HG02852 (cell line): ENCODE measurements around the gene SAT2.
"Not testable (repeated sequence)": the region's sequence is repeated elsewhere in the genome, so short reads cannot be mapped to it uniquely, and the experiment has no call there.

Experiments
- ATAC-seq: cut with Tn5 transposase; IDR thresholded peaks from one replicate; pipeline ENCODE4 v1.9.1; 2021; ENCODE audit warnings: mild to moderate bottlenecking, moderate library complexity; ENCODE audit not compliant: unreplicated experiment

Gene SAT2

DNA sequence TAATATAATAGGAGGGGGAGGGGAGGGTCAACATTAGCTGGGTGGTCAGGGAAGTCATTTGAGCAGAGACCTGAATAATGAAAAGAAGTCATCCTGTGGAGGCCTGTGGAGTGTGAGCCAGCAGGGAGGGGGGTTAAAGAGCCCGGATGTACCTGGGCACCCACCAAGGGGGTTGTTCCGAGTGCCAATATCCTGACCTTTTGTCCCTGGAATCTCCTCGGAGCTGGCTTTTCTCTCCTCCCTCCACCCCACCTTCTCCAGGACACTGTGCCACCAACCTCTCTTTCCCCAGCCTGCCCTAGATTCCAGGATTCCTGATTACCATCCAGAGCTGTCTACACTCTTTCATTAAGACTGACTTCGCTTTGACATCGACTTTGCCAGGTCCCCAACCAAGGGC, 8.5 kb upstream of the SAT2 start:
- ATAC-seq, result no peak

DNA sequence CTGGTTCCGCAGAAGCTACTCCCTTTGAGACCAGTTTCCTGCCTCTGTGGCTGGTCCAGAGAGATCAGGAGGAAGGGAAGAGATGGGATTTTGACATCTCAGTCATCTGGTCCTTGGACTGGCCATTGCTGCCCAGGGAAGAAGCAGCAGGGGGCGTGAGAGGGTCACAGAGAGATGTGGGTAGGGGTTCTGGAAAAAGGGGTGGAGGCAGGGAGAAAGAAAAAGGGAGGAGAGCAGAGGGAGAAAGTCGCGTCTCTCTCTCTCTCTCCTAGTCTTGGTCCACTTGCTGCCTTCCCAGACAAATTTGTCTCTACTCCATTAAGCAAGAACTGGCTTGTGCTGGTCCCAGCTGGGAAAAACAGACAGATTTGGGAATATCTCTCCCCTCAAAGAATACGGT, 6.8 kb upstream of the SAT2 start:
- ATAC-seq, result no peak

DNA sequence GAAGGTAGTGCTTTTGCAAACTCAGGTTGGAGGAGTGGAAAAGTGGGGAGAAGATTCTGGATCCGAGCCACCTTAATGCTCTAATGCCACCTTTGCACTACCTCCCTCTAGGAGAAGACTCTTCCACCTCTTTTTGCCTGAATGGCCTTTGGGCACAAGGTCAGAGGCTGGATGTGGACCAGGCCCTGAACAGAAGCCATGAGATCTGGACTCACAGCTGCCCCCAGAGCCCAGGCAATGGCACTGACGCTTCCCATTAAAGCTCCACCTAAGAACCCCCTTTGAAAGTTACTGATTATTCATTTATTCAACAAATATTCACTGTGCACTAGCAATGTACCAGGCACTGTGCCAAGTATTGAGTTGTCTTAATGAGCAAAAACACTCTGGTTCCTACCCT, 5.5 kb upstream of the SAT2 start:
- ATAC-seq, result no peak

DNA sequence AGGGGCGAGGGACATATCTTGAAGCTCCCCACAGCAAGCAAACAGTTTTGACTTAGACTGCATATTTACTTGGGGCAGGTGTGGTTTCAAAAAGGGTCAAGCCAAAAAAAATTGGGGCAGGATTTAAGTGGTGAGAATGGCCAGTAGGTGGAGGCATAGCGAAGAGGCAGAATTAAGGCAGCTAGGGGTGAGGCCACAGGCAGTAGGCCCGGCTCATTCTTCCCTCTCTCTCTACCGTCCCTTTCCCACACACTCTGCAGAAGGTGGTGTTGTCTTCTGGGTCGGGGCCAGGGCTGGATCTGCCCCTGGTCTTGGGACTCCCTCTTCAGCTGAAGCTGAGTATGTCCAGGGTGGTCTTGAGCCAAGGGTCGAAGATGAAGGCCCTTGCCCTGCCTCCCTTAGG, 4.9 kb upstream of the SAT2 start:
- ATAC-seq, result no peak

DNA sequence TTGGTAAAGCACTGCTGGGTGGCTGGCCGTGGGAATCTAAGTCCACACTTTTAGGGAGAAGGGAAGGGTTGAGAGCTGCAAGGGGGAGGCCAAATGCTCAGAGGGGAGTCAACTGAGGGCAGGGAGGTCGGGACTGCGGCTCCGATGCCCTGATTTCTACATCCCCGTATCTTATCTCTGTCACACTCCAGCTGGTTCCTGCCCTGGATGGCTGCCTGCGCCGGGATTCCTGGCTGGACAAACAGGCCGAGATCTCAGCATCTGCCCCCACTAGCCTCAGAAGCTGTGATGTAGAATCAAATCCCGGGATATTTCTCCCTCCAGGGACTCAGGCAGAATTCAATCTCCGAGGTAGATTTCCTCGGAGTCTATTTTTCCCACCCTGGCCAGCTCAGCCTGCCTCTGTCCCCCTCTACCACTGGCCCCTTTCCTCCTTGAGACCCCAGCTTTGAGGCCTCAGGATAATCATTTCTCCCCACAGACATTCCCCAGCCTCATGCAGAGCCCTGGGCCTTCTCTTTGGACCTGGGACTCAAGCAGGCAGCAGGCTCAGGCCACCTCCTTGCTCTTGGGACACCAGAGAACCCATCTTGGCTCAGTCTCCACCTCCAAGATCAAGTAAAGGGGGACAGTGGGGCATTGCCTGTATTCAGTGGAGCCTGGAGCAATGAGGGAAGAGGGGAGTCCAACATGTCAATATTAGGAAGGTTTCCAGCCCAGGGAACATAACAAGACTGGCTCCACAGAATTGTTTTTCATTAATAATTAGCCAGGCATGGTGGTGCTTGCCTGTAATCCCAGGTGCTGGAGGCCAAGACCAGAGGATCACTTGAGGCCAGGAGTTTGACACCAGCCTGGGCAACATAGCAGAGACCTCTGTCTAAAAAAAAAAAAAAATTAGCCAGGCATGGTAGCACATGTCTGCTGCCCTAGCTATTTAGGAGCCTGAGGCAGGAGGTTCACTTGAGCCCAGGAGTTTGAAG, 4.1 kb upstream of the SAT2 start:
- ATAC-seq, result no peak

DNA sequence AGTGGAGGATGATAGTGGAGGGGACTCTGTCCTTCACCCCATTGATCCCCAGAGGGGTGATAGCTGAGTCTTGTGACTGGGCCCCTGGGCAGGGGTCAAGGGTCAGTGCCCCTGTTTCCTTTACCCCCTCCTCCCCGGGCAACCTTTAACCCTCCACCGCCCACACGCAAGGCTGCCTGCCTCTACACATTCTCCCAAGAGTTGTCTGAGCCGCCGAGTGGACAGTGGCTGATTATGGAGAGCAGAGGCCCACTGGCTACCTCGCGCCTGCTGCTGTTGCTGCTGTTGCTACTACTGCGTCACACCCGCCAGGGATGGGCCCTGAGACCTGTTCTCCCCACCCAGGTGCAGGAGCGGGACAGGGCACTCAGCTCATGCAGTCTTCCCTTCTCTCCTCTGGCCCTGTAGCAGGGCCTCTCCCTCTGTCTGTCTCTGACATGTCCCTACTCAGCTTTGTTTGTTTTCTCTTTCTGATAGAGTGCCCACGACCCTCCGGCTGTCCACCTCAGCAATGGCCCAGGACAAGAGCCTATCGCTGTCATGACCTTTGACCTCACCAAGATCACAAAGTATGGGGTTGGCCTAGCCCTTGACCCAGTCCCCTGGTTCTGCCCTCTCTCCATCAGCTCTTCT, 2.4 kb upstream of the SAT2 start, which contains the start of gene SHBG:
TSS of gene SHBG (plus strand) at position 197 of the 633 bp plus-strand sequence. CDS start at position 235, 38 bp downstream.
- no peak for ATAC-seq

DNA sequence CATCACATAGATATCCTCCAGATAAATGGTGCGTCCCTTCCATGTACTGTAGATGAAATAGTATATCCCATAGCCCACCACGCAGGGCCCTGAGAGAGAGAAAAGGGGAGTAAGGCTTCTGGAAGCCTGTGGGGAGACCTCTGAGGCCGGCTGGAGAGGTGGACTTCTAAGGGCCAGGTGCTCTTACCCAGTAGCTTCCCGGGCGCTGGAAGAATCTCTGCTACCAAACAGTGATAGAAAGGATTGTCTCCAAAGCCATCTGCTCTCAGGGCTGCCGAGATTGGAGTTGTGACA, 718 bp downstream of the SAT2 start:
- ATAC-seq, result no peak

DNA sequence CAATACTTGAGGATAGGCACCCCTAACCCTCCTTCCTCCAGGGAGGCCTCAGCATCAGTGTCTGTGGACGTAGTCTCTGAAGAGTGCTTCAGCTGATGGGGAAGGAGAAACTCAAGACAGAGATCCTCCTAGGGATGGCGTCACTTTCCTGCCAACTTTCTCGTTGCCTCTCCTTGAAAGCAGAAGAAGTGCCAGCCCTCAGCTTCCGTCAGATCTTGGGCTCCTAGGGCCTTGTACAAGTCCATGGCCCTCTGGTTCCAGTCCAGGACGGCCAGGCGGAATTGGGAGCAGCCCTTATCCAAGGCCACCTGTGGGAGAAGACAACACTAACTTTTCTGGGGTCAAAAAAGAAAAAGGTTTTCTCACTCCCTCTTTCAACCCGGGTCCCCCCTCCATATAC, 1.3 kb downstream of the SAT2 start:
- ATAC-seq, result no peak

DNA sequence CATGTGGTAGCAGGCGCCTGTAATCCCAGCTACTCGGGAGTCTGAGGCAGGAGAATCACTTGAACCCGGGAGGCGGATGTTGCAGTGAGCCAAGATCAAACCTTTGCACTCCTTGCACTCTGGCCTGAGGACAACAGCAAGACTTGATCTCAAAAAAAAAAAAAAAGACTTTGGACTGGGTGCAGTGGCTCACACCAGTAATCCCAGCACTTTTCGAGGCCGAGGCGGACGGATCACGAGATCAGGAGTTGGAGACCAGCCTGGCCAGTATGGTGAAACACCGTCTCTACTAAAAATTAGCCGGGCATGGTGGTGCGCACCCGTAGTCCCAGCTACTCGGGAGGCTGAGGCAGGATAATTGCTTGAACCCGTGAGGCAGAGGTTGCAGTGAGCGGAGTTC, 1.9 kb downstream of the SAT2 start:
- ATAC-seq, result not testable (repeated sequence)

DNA sequence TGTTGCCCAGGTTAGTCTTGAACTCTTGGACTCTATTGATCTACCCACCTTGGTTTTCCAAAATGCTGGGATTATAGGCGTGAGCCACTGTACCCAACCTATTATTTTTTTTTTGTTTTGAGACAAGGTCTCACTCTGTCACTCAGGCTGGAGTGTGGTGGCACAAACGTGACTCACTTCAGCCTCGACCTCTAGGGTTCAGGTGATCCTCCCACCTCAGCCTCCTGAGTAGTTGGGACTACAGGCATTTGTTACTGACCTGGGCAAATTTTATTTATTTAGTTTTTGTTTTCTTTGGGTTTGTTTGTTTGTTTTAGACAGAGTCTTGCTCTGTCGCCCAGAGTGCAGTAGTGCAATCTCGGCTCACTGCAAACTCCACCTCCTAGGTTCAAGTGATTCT, 4.0 kb downstream of the SAT2 start:
- ATAC-seq, result no peak

DNA sequence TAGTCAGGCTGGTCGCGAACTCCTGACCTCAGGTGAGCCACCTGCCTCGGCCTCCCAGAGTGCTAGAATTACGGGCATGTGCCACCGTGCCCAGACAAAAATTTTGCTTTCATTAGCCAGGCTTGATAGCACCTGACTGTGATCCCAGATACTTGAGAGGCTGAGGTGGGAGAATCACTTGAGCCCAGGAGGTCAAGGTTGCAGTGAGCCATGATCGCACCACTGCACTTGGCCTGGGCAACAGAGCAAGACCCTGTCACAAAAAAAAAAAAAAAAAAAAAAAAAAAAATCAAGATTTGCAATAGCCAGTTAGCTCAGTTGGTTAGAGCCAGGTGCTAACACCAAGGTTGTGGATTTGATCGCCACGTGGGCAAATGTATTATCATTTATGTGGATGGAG, 6.8 kb downstream of the SAT2 start:
- no peak for ATAC-seq

DNA sequence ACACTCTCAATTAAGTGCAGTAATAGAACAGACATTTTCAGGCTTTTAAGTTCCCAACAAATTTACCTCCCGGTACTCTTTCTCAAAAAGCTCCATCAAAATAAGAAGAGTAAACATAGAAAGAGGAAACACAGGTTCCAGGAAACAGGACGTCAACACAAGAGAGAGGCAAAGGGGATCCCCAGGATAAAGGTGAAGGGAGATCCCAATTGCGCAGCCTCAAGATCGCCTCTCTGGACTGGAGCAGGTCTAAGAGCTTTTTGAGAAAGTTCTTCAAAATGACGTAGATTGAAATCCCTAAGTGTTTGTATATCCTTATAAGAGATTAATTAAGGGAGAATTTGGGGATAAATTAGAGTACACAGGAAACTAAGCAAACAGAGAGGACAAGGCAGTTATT, 9.0 kb downstream of the SAT2 start:
- ATAC-seq, result no peak

DNA sequence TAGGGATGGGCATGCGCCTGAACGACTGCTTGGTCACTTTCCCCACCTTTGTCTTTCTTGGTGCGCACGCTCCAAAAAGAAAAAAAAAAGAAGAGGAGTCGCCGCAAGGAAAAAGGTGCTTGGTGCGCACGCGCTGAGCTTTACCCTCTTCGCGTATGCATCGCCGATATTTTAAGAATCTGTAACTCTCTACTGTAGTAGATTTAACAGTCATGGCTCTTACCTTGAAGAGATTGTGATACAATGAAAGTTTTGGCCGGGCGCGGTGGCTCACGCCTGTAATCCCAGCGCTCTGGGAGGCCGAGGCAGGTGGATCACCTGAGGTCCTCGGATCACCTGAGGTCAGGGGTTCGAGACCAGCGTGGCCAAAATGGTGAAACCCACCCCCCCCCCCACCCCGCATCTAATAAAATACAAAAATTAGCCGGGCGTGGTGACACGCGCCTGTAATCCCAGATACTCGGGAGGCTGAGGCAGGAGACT, 12.3 kb downstream of the SAT2 start:
- ATAC-seq, result no peak

DNA sequence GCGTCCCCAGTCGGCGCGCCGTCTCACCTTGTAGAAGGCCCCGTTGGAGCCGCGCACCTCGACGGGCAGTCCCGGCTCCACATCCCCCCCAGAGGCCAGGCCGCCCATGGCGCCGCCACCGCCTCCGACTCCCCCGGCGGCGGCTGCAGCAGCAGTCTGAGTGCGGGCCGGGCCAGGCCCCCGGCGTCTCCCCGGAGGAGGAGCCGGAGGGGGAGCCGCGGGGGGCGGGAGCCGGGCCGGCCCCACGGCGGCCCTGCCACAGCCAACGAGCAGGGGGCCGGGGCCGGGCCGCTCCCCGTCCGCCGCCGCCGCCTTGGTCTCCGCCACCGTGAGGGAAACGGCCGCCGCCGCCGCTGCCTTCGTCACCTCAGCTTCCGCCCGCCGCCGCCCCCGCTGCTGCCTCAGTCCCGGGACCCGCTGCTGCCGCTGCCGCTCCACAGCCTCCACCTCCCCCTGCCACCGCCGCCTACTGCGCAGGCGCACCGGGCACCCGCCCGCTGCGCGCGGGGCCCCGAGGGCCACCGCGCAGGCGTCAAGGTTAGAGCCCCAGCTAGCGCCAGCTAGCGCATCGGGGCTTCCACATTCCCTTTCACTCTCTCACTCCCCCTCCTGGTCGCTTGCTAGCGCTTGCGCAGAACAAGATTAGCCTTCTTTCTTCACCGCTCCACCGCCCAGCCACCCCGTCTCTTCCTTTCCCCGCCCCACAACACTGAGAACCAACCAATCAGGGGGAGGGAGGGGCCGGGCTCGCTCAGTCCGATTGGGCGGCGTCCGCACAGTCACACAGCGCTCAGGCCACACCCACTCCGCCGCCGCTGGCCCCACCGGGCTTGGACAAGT, 13.0 kb downstream of the SAT2 start, which contains the start of gene FXR2:
TSS of gene FXR2 (minus strand) at position 473 of the 840 bp plus-strand sequence. CDS start at position 108, 365 bp downstream.
- peak; percentile 85 for ATAC-seq

DNA sequence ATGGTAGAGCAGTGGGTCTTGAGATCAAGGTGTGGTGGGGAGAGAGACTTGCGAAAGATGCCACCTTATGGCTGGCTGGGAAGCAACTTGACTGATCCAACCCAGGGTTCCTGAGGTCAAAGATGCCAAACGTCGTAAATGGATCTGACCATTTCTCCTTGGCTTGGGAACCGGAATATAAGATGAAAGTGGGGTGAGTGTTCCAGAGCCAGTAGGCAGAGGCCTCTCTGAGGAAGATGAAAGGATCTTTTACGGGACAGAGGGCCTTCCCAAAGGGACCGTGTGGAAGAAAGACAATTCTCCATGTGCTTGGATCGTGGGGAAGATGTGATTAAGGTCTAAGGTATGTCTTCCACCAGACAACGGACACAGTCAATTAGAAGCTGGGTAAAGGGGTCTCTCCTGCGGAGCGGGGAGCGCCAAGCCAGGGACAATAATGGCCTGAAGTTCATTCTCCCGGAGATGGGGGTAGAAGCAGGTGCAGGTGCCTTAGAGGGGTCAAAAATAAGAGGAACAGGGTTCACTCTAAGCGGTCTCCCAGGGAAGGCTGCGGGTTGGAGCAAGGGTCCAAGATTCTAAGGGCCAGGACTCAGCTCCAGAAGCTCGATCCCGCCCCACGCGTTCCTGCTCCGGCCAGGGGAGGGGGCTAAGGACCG, 13.7 kb downstream of the SAT2 start:
- no peak for ATAC-seq

DNA sequence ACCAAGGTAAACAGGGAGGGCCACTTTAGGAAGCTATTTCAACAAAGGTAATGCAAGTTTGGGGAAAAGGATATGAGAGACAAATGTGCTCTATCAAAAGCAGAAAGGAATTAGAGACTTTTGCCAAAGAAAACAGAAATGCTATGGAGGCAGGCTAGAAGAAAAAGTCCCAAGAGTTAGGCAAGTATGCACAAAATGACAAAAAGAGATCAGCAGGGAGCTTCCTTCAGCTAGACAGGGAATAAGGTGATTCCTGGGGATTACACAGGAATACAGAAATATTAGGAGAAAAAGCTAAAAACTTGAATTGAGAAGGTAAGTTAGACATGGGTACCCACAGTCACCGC, 15.4 kb downstream of the SAT2 start:
- no peak for ATAC-seq

DNA sequence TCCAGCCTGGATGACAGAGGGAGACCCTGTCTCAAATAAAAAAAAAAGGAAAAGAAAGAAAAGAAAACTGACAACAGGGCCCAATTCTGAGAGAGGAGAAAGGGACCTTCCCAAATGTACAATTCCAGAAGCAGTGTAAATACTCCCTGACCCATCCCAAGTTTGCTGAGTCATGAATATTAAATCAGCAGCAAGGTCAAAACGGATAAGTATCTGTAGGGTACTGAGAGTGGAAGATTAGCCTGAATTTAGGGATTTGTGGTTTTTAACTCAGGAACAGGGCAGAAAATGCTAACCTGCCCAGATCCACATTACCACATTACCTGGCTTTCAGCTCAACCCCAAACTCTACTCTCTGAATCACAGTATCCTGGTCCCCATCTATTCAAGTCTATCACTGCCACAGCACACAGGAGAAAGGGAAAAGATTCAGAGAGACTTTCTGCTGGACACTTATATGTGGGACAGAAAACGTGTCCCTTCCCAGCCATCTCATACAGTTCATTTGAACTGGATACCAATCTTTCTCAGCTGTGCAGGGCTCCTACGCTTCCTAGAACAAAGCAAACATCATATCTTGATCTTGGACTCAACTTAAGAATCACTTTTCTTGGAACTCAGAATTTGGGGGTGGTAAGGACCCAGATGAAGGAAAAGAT, 15.9 kb downstream of the SAT2 start:
- ATAC-seq, result no peak

DNA sequence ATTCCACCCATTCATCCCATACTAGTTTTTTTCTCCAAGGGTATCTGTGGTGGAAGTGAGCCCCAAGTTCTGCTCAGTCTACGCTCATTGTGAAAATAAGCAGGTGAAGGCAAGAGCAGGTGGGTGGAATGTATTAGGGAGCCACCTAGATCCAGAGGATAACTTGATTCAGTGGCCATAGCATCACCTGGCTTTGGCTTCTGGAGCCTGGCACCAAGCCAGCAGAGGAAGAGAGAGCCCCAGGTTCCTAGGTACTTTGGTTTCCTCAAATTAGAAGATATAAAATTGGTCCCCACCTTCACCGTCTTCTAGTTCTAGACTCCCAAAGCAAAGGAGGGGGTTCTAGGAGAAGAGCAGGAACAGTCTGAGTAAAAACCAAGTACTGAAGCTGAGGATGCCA, 17.0 kb downstream of the SAT2 start:
- no peak for ATAC-seq

DNA sequence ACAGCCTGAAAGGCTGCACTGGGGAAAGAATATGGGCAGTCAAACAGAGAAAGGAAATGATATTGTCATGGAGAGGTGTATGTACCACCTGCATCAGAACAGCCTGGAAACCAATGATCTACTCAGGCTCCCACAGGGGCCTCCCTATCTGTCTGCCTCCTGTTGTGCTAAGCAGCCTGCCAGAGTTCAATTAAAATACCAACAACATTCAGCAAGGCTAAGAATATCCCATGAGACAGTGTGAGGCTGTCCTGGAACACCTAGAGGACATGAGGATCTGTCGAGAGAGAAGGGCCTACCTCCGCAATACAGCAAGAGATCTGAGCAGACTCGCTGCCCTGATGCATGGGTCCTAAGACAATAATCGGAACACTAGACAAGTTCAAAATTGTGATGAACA, 21.3 kb downstream of the SAT2 start:
- no peak for ATAC-seq

DNA sequence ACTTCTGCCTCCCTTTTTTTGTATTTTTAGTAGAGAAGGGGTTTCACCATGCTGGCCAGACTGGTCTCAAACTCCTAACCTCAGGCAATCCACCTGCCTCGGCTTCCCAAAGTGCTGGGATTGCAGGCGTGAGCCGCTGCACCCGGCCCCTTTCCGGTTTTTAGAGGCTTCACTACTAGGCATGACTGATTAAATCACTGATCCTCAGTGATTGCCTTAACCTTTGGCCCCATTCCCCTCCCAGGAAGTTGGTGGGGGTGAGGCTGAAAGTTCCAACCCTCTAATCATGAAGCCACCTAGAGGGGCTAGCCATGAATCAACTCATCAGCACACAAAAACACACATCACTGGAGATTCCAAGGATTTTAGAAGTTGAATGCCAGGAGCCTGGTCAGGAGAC, 30.1 kb downstream of the SAT2 start:
- ATAC-seq, result not testable (repeated sequence)
